ENCODE measurements around the gene NSRP1.
"Not testable (repeated sequence)": the region's sequence is repeated elsewhere in the genome, so short reads cannot be mapped to it uniquely, and the experiment has no call there.

NSRP1 gene

DNA sequence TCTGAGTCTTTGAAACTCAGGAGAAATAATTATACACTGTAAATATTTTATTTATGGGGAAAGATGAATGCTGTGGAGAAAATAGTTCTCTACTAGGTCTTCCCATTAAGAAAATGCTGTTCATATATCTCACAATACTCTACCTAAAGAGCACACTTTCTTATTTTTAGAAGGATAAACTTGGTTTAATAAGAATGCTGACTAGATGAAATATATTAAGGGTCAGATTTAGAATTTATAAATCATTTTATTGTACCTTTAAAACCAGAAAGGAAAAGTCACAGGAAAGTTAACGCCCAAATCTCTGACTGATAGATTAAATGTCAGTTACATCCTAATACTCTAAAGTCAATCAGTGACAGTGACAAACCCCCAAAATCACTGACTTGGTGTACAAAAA, 70.1 kb downstream of the NSRP1 start:
- DNase-seq (ENCODE audit: low spot score): no peak

DNA sequence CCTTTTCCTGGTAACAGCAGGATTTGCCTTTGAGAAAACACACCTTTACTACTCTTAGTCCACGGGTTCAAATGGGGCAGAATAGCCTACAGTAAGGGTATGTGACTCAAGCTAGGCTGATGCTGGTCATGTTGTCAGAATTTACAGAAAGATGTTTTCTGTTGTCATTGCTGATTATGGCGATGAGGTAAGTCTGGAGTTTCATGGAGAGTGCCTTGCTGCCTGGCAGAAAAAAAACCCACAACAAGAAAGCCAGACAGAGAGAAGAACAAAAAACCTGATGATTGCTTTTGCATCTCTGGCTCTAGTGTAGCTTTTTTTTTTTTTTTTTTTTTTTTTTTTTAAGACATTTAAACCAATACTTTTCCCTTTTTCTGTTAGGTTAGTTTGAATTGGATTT, 71.0 kb downstream of the NSRP1 start:
- DNase-seq (ENCODE audit: low spot score): no peak

DNA sequence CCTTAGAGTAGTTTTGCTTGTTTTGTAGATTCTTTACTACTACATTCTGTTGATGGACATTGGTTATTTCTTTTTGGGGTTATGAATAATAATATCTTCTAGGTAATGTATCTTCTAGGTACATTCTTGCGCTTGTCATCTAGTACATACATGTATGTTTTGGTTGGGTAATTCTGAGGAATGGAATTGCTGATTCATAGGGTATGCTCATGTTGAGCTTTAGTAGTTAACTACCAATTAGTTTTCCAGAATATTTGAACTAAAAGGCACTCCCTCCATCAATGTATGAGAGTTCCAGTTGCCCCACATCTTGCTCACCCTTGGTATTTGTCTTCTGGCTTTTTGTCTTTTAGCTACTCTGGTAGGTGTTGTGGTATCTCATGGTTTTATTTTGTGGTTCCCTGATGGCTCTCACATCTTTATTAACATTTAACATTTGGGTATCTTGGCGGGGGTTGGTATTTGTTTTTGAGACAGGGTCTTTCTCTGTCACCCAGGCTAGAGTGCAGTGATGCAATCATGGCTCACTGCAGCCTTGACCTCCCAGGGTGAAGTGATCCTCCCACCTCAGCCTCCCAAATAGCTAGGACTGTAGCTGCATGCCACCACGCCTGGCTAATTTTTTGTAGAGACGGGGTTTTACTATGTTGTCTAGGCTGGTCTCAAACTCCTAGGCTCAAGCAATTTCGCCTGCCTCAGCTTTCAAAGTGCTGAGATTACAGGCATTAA, 71.8 kb downstream of the NSRP1 start:
- DNase-seq (ENCODE audit: low spot score): no peak

DNA sequence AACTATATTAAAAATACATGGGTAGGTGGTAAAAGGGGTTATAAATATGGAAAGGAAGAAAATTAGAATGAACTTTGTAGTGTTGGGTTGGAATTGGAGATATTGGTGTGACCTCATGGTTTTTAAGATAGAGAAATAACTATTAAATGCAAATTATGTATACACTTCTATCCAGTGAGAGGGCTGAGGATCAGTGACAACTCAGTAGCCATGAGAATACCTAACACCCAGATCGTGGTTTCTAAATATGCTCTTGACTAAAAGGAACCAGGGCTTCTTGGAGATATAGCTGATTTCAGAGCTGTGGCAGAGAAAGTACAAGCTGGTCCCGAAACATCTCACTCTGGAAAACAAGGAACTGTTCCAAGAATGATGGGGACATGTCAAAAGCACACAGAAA, 74.5 kb downstream of the NSRP1 start:
- DNase-seq (ENCODE audit: low spot score): no peak

DNA sequence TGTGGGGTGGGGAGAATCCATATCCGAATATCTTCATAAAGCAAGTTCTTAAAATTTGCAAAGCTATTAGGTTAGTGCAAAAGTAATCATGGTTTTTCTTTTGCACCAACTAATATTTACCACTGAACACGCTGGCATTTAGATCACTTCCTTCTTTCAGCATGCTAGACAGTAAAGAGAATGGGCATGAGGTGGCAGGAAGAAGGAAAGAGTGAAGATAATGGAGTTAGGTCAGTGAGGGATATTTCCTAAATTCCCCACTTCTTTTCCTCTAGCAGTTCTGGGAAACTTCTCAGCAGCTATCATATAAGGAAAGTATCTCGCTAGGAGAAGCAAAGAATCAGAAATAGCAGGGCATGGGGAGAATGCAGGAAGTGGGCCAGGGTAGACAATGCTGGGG, 79.9 kb downstream of the NSRP1 start:
- DNase-seq (ENCODE audit: low spot score): no peak

DNA sequence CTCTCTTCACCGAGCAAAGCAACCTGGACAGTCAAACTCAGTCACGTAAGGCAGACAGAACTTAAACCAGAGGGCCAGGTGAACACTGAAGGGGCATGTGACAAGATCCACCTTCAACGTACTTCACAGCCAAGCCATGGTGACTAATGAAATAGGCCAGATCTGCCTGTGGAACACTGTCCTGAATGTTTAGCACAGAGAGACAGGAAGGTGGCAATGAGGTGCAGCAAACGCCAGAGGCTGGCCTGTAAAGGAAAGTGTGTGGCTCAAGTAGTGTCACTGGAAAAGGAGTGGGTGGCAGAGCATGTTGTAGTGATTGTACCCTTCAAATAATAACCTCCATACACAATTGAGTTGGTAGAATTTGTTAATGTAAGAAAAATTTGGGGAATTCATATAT, 80.8 kb downstream of the NSRP1 start:
- DNase-seq (ENCODE audit: low spot score): no peak

DNA sequence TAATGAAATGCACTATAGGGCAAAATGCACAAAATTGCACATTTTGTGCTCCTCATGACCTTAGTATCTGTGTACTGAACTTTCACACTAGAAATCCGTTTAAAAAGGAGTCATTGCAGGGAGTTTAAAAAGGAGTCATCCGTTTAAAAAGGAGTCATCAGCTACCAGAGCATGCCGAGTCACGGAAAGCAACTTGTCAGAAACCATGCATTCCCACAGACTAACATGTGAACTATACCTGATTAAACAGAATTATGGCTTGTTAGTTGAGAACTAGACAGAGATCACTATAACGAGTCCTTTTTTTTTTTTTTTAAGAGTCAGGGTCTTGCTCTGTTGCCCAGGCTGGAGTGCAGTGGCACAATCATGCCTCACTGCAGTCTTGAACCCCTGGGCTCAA, 83.0 kb downstream of the NSRP1 start:
- no peak for DNase-seq (ENCODE audit: low spot score)

DNA sequence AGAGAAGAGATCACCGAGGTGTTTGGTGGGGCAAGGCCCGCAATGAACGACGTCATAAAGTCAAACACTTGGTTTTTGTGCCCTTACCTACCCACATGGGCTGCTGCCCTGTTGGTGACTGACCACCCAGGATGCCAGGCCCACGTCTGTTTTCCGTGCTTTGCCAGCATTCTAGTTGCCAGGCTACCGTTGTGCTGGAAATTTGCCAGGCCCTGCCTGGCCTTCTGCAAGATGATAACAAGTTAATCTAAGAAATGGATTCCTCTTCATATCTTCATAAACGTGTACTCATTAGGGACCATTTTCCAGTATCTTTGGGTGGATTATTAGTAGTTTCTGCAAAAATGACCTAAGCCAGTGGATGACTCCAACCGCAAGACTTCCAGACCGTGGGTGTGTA, 83.5 kb downstream of the NSRP1 start:
- no peak for DNase-seq (ENCODE audit: low spot score)

DNA sequence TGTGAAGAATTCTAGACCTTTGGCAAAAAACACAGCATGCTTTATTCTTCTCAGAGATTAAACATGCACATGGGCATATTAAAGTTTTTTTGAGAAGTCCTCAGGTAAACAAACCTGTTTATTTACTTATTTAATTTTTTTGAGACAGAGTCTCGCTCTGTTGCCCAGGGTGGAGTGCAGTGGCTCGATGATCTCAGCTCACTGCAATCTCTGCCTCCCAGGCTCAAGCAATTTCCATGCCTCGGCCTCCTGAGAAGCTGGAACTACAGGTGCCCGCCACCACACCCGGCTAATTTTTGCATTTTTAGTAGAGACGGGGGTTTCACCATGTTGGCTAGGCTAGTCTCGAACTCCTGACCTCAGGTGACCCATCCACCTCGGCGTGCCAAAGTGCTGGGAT, 84.0 kb downstream of the NSRP1 start:
- DNase-seq (ENCODE audit: low spot score): not testable (repeated sequence)

DNA sequence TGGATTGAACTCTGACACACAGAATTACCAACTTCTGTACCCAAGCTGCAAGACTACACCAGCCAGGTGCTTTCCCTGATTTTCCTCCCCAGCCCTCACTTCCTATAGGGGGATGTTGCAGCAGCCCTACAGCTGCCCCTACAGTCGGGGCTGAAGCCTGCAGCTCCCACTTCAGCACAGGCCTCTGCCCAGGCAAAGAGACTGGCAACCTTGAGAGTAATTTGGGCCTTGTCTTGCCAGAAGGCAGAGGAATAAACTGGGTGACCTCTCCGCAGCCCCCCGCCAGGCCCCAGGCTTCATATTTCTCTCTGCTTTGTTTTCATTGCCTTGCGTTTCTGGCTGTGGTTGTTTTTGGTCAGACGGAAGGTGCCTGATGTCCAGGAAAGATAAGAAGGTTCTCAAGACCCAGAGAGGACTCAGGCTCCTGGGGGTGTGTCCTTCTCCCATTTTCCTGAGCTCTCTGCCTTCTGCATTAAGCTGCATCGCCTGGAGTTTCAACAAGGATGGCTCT, 86.9 kb downstream of the NSRP1 start:
- DNase-seq (ENCODE audit: low spot score): no peak

DNA sequence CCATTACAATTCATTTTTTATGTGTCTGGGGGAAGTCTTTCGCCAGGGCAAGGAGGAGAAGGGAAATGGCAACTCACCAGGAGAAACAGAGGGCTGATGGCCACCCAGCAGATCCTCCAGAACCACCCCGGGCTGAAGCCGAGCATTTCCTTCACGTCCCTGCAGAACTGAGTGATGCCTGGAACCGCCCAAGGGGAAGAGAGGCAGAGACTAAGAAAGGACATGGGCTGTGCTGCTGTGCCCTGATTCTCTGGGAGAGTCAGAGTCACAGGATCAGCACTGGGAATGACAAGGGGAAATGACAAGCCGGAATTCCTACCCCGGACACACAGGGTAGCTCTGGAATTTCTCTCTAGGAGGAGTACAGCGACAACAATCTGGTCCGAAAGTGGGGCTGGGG, 91.0 kb downstream of the NSRP1 start:
- DNase-seq (ENCODE audit: low spot score): no peak

DNA sequence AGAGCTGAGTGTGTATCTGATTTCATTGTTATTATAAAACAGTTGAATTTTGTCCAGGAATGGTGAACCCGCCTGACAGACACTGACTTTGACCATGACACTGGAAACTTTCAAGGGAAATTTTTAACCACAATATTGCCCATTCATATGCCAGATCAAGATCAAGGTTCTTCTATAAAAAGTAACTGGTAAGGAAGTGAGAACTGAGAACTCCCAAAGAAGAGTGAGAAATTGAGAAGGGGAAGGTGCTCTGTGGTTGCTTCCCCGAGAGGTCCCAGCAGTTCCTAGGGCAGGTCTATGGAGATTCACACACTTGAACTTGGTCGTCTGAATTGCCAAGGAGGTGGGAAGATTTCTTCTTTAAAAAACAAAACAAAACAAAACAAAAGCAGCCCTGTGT, 91.6 kb downstream of the NSRP1 start:
- no peak for DNase-seq (ENCODE audit: low spot score)

DNA sequence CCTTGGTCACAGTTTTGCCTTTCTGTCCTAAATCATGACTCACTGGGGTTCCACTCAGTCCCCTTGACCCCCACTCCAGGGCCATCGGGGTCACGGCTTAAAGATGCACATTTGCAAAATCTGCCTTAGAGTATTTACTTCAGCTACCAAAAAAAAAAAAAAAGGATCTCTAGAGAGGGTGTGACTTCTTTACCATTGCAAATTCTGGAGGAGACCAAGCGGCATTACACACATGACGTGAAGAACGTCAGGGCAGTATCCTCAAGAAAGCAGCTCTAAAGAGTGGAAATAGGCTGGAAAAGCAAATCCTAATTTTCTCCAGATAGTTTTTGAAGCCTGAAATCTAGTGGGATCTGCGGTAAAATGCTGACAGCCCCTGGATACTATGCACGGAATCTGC, 93.3 kb downstream of the NSRP1 start:
- no peak for DNase-seq (ENCODE audit: low spot score)

DNA sequence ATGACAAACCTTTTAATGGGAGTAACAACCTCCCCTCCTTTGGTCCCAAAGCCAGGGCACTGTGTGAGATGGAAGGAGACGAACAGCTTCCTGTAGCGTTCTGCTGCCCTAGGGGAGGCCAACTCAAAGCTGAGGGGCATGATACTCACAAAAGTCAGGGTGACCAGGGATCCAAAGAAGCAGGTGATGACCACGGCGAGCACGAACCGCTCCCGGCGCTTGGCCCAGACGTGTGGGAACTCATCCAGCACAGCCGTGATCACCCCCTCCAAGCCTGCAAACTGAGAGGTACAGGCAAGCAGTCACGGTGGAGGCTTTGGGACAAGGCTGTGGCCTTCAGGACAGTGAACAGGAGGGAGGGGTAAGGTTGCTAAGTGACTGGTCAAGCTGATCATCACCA, 93.8 kb downstream of the NSRP1 start:
- no peak for DNase-seq (ENCODE audit: low spot score)

DNA sequence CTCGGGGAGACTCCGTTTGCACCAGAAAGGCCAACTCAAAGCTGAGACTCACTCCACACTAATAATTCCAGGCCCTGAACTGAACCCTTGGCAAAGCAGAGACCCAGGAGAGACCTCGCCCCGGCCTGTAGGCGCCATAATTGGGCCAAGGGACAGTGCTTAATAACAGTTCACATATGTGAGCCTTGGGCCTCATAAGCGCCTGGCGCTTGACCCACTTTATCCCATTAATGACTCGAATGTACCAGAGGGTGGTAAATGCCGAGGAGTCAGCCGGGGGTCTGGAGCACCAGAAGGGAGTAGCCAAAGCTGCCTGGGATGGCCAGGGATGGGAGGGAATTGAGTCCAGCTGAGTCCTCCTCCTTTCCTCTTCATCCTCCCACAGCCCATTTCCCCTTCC, 94.3 kb downstream of the NSRP1 start:
- DNase-seq (ENCODE audit: low spot score): no peak

DNA sequence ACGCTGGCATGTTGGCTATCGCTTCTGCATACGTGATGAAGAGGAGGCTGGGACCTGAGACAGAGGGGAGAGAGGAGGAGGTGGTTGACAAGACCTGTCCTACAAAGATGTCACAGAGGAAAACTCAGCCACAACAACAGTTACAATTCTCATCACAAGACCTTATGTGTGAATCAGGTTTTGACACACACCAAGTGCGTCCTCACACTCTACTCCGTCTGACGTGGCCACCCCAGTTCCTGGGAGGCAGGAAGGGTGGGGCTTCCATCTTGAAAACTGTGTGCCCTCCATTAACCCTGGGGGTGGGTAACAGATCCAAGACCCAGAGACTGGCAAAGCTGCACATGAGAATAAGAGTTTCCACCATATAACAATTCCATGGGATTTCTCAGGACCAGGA, 94.8 kb downstream of the NSRP1 start:
- DNase-seq (ENCODE audit: low spot score): no peak

DNA sequence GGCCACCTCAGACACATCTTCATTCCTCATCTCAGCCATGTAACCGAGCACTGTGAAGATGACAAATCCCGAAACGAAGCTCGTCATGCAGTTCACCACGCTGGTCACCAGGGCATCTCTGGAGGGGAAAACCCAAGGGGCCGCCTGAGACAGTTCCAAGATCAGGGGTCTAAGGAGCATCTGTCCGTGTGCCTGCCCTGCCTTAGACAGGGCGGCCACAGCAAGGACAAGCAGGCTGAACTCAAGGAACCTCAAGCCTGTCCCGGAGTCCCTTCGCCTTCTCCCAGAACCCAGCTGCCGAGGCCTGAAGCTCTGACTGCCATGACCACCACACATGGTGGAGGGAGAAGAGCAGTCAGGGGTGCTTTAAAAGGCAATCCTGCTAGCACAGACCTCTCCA, 96.1 kb downstream of the NSRP1 start:
- no peak for DNase-seq (ENCODE audit: low spot score)

DNA sequence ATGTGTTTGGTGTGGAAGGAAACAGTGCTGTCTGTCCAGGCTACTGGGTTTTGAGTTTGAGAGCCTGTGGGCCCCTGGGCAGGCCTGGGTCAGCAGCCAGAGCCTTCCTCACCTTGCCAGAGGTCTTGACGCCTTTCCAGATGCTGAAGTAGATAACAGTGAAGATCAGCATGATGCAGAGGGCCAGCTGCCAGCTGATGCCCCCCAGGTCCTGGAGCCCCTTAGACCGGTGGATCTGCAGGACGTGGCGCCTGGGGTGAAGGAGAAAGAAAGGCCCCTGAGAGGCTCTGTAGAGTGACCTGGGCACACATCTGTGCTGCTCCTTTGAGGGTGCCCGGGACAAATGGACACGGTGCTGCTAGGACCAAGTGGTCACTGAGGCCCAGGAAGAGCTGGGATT, 100.4 kb downstream of the NSRP1 start:
- no peak for DNase-seq (ENCODE audit: low spot score)

DNA sequence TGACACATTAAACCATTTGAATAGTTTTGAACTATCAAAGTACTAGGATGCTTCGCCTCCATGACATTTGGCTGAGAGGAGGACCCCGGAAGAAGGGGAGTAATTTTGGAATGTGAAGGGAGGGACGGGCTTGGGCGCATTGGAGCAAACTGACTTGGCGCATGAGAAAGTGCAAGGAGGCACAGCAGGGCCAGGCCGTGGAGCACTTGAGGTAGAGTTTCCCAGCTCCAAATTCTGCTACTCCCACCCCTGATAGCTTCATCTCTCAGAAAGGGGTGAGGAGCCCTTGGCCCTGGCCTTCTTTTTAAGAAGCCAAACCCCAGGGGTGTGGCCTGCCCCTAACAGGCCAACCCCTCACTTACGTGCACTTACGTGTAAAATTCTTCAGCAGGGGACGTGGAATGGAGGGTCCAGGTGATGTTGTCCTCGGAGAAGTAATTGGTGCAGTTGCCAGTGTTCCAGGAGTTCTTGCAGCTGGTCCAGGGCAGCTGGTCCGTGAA, 101.2 kb downstream of the NSRP1 start:
- no peak for DNase-seq (ENCODE audit: low spot score)

DNA sequence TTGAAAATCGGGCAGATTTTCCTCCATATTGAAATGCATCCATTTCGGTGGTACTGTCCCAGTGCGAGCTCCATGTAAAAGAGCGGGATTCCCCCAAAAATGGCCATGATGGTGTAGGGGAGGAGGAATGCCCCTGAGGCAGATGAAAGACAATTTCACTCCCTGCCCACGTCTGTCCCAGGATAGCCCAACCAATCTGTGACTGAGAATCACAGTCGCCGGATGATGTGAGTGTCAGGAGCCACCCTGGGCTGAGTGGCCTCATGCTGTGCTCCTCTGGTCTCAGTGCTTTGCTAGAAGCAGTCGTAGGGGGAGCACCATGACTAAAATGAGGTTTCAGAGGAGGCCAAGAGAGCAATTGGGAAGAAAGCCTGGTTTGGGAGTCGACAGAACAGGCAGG, 102.2 kb downstream of the NSRP1 start:
- DNase-seq (ENCODE audit: low spot score): no peak

DNA sequence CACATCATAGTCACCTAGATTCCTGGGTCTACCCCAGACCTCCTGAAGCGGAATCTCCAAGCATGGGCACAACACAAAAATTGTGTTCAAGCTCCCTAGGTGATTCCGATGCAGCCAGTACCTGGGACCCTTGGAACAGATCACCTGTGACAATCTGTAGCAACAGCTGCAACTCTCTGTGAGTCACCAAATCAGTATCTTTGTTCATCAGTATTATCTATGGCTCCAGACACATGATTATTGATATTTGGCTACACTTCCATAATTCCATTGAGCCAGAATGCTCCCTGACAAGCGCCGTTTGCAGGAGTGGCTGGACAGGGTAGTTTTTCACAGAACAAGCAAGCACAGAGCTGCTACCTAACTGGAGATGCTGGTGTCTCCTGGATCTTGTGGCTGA, 102.7 kb downstream of the NSRP1 start:
- no peak for DNase-seq (ENCODE audit: low spot score)

DNA sequence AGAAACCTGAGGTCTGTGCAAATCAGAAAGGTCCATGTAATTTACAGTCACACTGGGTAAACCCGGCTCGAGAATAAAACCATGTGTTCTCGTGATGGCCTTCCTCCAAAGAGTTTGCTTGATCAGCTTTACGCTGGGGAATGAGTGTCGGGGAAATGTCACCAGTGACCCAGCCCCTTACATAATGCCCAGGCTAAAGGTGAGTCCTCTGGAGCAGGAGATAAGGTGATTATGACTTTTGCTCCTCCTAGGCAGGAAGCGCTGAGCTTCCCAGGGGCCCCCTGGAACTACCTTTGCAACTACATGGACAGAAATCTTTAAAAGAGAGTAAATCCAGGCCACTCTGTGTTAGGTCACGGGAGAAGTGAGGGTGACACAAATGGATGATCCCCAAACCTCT, 103.2 kb downstream of the NSRP1 start:
- DNase-seq (ENCODE audit: low spot score): no peak

DNA sequence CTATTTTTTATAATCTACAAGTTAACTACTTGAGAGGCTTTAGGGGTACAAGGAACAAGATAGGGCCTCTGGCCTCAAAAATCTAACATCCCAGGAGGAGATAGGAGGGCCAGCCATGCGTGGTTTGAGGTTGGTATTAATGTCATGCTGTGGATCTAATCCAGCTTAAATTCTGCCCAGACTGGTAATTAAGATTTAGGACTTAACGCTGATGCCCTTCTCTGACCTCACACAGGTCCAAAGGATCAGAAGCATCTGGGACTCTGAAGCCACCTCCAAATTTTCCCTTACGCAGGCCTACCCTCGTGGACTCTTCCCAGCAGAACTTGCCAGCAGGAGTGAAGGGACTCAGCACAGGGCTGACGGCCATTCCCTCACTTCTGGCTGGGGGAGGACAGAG, 103.8 kb downstream of the NSRP1 start:
- DNase-seq (ENCODE audit: low spot score): no peak

DNA sequence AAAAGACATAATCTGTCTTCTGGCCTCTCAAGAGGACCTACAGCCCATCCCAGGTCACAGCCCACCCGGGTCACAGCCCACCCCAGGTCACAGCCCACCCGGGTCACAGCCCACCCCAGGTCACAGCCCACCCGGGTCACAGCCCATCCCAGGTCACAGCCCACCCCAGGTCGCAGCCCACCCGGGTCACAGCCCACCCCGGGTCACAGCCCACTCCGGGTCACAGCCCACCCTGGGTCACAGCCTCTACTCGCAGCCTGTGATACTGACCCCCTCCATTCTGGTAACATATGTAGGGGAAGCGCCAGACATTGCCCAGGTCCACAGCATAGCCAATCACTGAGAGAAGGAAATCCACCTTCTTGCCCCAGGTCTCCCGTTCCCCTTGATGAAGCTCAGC, 104.7 kb downstream of the NSRP1 start:
- no peak for DNase-seq (ENCODE audit: low spot score)
